Calu3 (cell line): ENCODE data around the gene GINS1. TPM values are rescaled to one million over a fixed set of nuclear protein-coding genes. Genes with fewer than 3 reads are reported as not detected.

Source experiments
- BruUV-seq: library from RNA; stranded (reverse); fragments of 400-500 nt; replicated peaks from 2 replicates; lab custom pipeline; 2021; lab: Mats Ljungman, UMichigan
- CTCF ChIA-PET: fragments of 300-600 bp; sonication (Branson Sonifier 250); formaldehyde crosslinking; loops from one replicate; lab custom pipeline; 2022; ENCODE audit warnings: antibody characterized with exemption; lab: Charles Lee
- DNase-seq: peaks from one replicate; pipeline ENCODE4 v3.0.0; 2022
- H3K27ac Mint-ChIP-seq: one replicate; pipeline ENCODE4 v1.8.0; 2022; ENCODE audit warnings: mixed read lengths; ENCODE audit not compliant: unreplicated experiment
- H3K27me3 Mint-ChIP-seq: one replicate; pipeline ENCODE4 v1.8.0; 2022; ENCODE audit warnings: mixed read lengths; ENCODE audit not compliant: unreplicated experiment
- H3K36me3 Mint-ChIP-seq: one replicate; pipeline ENCODE4 v1.8.0; 2022; ENCODE audit warnings: mild to moderate bottlenecking, moderate library complexity, mixed read lengths; ENCODE audit not compliant: insufficient read depth, unreplicated experiment
- H3K4me1 Mint-ChIP-seq: one replicate; pipeline ENCODE4 v1.8.0; 2022; ENCODE audit warnings: mild to moderate bottlenecking, low read depth, mixed read lengths; ENCODE audit not compliant: unreplicated experiment
- H3K4me3 Mint-ChIP-seq: one replicate; pipeline ENCODE4 v1.8.0; 2022; ENCODE audit warnings: mild to moderate bottlenecking, low read depth, moderate library complexity, mixed read lengths; ENCODE audit not compliant: unreplicated experiment
- H3K9me3 Mint-ChIP-seq: one replicate; pipeline ENCODE4 v1.8.0; 2022; ENCODE audit warnings: low read depth, mixed read lengths; ENCODE audit not compliant: unreplicated experiment
- CTCF ChIP-seq: fragments of 200-600 bp; IDR thresholded peaks from one replicate; pipeline ENCODE4 v1.8.0; 2022; ENCODE audit warnings: antibody characterized with exemption; ENCODE audit not compliant: unreplicated experiment
- intact Hi-C: fragments of 100-400 bp; cut with micrococcal nuclease; formaldehyde crosslinking; loops from one replicate; pipeline ENCODE4 v1.10.0; 2022; ENCODE audit not compliant: unreplicated experiment
- total RNA-seq: library from RNA; stranded (reverse); gene quantifications from 2 replicates; pipeline ENCODE4 v1.2.3, GENCODE V29; 2022

GINS1 gene
- total RNA-seq, 1 experiment from 2014 or later, result 10.3 TPM

DNA sequence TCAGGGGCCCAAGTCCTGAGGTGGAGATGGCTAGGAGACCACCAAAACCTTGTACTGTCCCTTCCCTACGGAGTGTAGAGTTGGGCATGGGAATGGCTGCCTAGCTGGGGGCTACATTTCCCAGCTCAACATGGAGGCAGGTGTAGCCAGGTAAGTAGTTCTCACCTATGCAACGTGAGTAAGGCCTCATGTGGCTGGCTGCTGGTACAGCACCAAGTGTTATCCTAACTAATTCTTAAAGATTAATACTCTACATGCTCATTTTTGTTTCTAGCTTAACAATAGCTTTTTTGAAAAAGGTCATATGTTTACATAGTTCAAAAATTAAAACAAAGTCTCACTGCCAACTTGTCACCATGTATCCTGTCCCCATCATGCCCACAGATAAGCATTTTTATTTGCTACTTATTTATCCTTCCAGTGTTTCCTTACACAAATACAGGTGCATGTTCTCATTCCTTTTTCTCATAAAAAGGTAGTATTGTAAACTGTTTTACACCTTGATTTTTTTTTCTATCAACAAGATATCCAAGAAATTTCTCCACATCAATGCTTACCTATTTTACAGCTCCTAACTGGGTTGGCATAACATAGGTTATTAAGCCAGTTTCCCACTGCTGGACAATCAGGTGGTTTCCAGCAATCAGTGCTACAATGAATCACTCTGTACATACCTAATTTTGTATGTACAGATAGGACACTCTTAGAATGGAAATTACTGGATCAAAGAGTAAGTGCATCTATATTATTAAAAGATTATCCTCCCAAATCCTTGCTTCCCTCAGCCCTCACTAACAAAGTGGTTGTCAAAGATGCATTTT lies 42.4 kb upstream of the GINS1 start:
- Mint-ChIP-seq H3K9me3 (no peaks in the 10 kb centered on the region), H3K36me3 (no peaks in the 10 kb centered on the region), H3K4me1 (no peaks in the 10 kb centered on the region), H3K4me3 (no peak overlapping the region), H3K27me3 (no peaks in the 10 kb centered on the region), H3K27ac (no peak overlapping the region)
- no TSS peak for BruUV-seq
- no peak for TF ChIP-seq CTCF
- intact Hi-C loops, result no loop called here
- CTCF ChIA-PET, result no interaction called here
- DNase-seq, result no peak

DNA sequence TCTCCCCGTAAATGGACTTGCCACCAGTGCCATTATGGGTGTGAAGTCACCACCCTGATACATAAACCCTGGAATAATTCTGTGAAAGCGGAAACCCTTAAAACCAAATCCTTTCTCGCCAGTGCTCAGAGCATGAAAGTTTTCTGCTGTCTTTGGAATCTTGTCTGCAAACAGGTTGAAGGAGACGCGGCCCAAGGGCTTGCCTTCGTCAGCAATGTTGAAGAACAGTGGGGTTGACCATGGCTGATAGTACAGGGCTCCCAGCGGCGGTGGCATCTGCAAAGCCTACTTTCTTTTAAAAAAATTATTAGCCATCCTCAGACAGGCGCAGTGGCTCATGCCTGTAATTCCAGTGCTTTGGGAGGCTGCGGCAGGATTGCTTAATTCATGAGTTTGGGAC lies 38.9 kb upstream of the GINS1 start:
- Mint-ChIP-seq H3K36me3 (no peaks in the 10 kb centered on the region), H3K4me3 (no peak overlapping the region), H3K9me3 (no peaks in the 10 kb centered on the region), H3K27me3 (no peaks in the 10 kb centered on the region), H3K4me1 (no peaks in the 10 kb centered on the region), H3K27ac (no peak overlapping the region)
- CTCF ChIA-PET, result no interaction called here
- intact Hi-C loops, result no loop called here
- no peak for TF ChIP-seq CTCF
- BruUV-seq, result no TSS peak
- no peak for DNase-seq

- DNase-seq, result no peak
- Mint-ChIP-seq H3K36me3 (no peaks in the 10 kb centered on the region), H3K9me3 (no peaks in the 10 kb centered on the region), H3K27me3 (no peaks in the 10 kb centered on the region), H3K27ac (no peak overlapping the region), H3K4me3 (no peak overlapping the region), H3K4me1 (no peaks in the 10 kb centered on the region)
- no peak for TF ChIP-seq CTCF
- BruUV-seq, result no TSS peak
- CTCF ChIA-PET, result no interaction called here
- intact Hi-C loops, result no loop called here
Observed at GRCh38 chr20:25368976-25369375, 38.5 kb upstream of the GINS1 start.

- CTCF ChIA-PET, result no interaction called here
- no peaks in the 10 kb centered on the region for H3K4me1 Mint-ChIP-seq
Observed at GRCh38 chr20:25369529-25369928, 37.9 kb upstream of the GINS1 start.

More at GRCh38 chr20:25369529-25369928, 37.9 kb upstream of the GINS1 start:
- Mint-ChIP-seq H3K9me3 (no peaks in the 10 kb centered on the region), H3K27ac (no peak overlapping the region), H3K4me3 (no peak overlapping the region), H3K36me3 (no peaks in the 10 kb centered on the region), H3K27me3 (no peaks in the 10 kb centered on the region)
- DNase-seq, result no peak
- no peak for TF ChIP-seq CTCF
- intact Hi-C loops, result no loop called here
- BruUV-seq, result no TSS peak
